Mesenchymal stem cell (in vitro differentiated cells and primary cell): ENCODE measurements around the gene CC2D1B.

ENCODE experiments used
- DNase-seq: peaks from one replicate; pipeline ENCODE4 v3.0.0-alpha.2; 2013
- H2AFZ ChIP-seq: one replicate; pipeline ENCODE4 v1.6.1; 2013; ENCODE audit warnings: low read depth, mild to moderate bottlenecking, control low read depth, inconsistent platforms, low read length, moderate library complexity
- H2AK5ac ChIP-seq: 2 replicates; pipeline ENCODE4 v1.6.1; 2013; ENCODE audit warnings: low read length, moderate library complexity, mild to moderate bottlenecking, inconsistent platforms; ENCODE audit not compliant: severe bottlenecking
- H2BK120ac ChIP-seq: one replicate; pipeline ENCODE4 v1.6.1; 2013; ENCODE audit warnings: low read depth, mild to moderate bottlenecking, inconsistent platforms, low read length, moderate library complexity
- H2BK12ac ChIP-seq, 2 experiments: one replicate each; pipeline ENCODE4 v1.6.1; 2013; ENCODE audit warnings: inconsistent platforms in 2 of 2, low read length in 2 of 2, mild to moderate bottlenecking in 2 of 2, moderate library complexity in 2 of 2, control low read depth in 1 of 2
- H2BK15ac ChIP-seq: one replicate; pipeline ENCODE4 v1.6.1; 2013; ENCODE audit warnings: mild to moderate bottlenecking, low read depth, inconsistent platforms; ENCODE audit not compliant: poor library complexity, severe bottlenecking
- H2BK5ac ChIP-seq: 2 replicates; pipeline ENCODE4 v1.6.1; 2013; ENCODE audit warnings: low read depth, mild to moderate bottlenecking, low read length, control low read depth, inconsistent platforms; ENCODE audit not compliant: poor library complexity, severe bottlenecking
- H3K14ac ChIP-seq, 2 experiments: one replicate each; pipeline ENCODE4 v1.6.1; 2013; ENCODE audit warnings: inconsistent platforms in 2 of 2, low read length in 2 of 2, control low read depth in 1 of 2, mild to moderate bottlenecking in 1 of 2, moderate library complexity in 1 of 2
- H3K18ac ChIP-seq, 2 experiments: one replicate each; pipeline ENCODE4 v1.6.1; 2013; ENCODE audit warnings: inconsistent platforms in 2 of 2, low read length in 2 of 2, control low read depth in 1 of 2, low read depth in 1 of 2, mild to moderate bottlenecking in 1 of 2
- H3K23ac ChIP-seq, 2 experiments: one replicate each; pipeline ENCODE4 v1.6.1; 2013; ENCODE audit warnings: inconsistent platforms in 2 of 2, low read length in 2 of 2, mild to moderate bottlenecking in 2 of 2, moderate library complexity in 2 of 2, control low read depth in 1 of 2
- H3K27ac ChIP-seq: 2 replicates; pipeline ENCODE4 v1.5.1; 2013; ENCODE audit warnings: mild to moderate bottlenecking, moderate library complexity, low read length, control low read depth, inconsistent platforms; ENCODE audit not compliant: poor library complexity, severe bottlenecking
- H3K27me3 ChIP-seq, 2 experiments: 2 replicates each; pipeline versions ENCODE4 v1.6.1 to v1.7.0; 2013; ENCODE audit warnings: low read length in 2 of 2, mild to moderate bottlenecking in 2 of 2, moderate library complexity in 2 of 2, control low read depth in 1 of 2, inconsistent platforms in 1 of 2; ENCODE audit not compliant: control insufficient read depth in 1 of 2, insufficient read depth in 1 of 2
- H3K36me3 ChIP-seq, 2 experiments: 2 replicates each; pipeline versions ENCODE4 v1.6.1 to v1.7.0; 2013; ENCODE audit warnings: low read length in 2 of 2, control low read depth in 1 of 2, inconsistent platforms in 1 of 2, low read depth in 1 of 2, mild to moderate bottlenecking in 1 of 2; ENCODE audit not compliant: insufficient read depth in 2 of 2, control insufficient read depth in 1 of 2
- H3K4ac ChIP-seq, 2 experiments: one replicate each; pipeline ENCODE4 v1.6.1; 2013; ENCODE audit warnings: inconsistent platforms in 2 of 2, low read length in 2 of 2, mild to moderate bottlenecking in 2 of 2, moderate library complexity in 2 of 2, control low read depth in 1 of 2, low read depth in 1 of 2
- H3K4me1 ChIP-seq: 2 replicates; pipeline ENCODE4 v1.6.1; 2013; ENCODE audit warnings: low read depth, low read length, control low read depth; ENCODE audit not compliant: control insufficient read depth, insufficient read depth
- H3K4me2 ChIP-seq: 2 replicates; pipeline ENCODE4 v1.6.1; 2013; ENCODE audit warnings: low read length, mild to moderate bottlenecking, inconsistent platforms; ENCODE audit not compliant: poor library complexity, severe bottlenecking
- H3K4me3 ChIP-seq, 2 experiments: 2 replicates each; pipeline versions ENCODE4 v1.5.1 to v1.7.0; 2013; ENCODE audit warnings: low read length in 2 of 2, mild to moderate bottlenecking in 2 of 2, control low read depth in 1 of 2, low read depth in 1 of 2; ENCODE audit not compliant: insufficient read depth in 1 of 2
- H3K79me1 ChIP-seq: replicated peaks from 2 replicates; pipeline ENCODE4 v1.6.1; 2013; ENCODE audit warnings: mild to moderate bottlenecking, control low read depth, low read length, inconsistent platforms; ENCODE audit not compliant: poor library complexity, severe bottlenecking
- H3K9ac ChIP-seq: 2 replicates; pipeline ENCODE4 v1.7.0; 2013; ENCODE audit warnings: mild to moderate bottlenecking, low read length, moderate library complexity
- H3K9me3 ChIP-seq: 2 replicates; pipeline ENCODE4 v1.7.0; 2013; ENCODE audit warnings: mild to moderate bottlenecking, low read length; ENCODE audit not compliant: control insufficient read depth
- H4K8ac ChIP-seq: one replicate; pipeline ENCODE4 v1.6.1; 2013; ENCODE audit warnings: inconsistent platforms, mild to moderate bottlenecking, low read length, moderate library complexity
- H4K91ac ChIP-seq: one replicate; pipeline ENCODE4 v1.6.1; 2013; ENCODE audit warnings: mild to moderate bottlenecking, low read length, inconsistent platforms
- WGBS: methylation state at CpG from one replicate; pipeline ENCODE4 v1.1.7; 2013; ENCODE audit warnings: mixed read lengths; 5-methylcytosine and 5-hydroxymethylcytosine counted together

Gene CC2D1B

DNA sequence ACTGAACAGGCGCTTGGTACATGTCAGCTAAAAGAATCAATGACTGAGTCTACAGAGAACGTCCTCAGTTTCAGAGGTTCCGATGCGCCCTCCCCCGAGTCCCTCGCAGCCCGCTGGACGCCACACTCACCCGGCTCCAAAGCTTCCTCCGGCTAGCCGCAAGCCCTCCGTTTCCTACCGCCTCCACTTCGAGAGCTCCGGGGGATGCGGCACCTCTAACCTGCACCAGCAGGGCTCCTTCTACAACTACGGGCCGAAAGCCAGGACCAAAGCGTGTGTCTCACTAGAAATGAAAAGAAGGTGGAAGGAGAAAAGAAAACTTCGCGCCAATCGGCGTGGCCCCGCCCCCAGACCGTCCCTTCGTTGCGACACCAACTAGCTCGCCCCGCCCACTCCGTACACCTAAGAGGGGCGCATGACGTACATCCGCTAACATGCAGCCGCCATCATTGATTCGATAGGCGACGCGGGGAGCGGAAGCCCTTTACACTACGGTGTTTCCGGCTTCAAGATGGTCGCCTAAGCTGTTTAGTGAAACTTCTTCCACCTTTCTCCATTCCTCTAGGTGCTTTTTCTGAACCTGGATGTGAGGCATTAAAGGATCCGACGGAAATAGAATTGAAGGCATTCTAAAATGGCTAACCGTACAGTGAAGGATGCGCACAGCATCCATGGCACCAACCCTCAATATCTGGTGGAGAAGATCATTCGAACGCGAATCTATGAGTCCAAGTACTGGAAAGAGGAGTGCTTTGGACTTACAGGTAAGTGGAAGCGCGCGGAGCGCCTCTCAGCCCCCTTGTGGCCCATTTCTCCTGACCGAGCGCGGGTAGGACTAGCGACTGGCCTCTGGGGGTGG is 38.3 kb upstream of the CC2D1B start, which contains the start of the genes ORC1 and PRPF38A:
TSS of gene ORC1 (minus strand) at position 308 of the 859 bp plus-strand sequence. CDS start 2,200 bp downstream, outside the sequence.
TSS of gene PRPF38A (plus strand) at position 487 of the 859 bp plus-strand sequence. CDS start at position 635, 148 bp downstream.
- peak within 1 kb of the TSS in 1 of 2 experiments; percentile 34 for H3K4ac ChIP-seq
- H2BK12ac ChIP-seq, result no peak within 1 kb of the TSS
- no peaks in the 10 kb centered on the region for H3K9me3 ChIP-seq
- H4K91ac ChIP-seq, result peak within 1 kb of the TSS; percentile 73
- H3K27me3 ChIP-seq, result no peaks in the 10 kb centered on the region
- no peak within 1 kb of the TSS for H2BK120ac ChIP-seq
- H3K36me3 ChIP-seq, result peaks cover 11 to 30% of the 10 kb centered on the region in 2 experiments
- H2AFZ ChIP-seq, result peak within 1 kb of the TSS; percentile 66
- H3K23ac ChIP-seq, result peak within 1 kb of the TSS in 1 of 2 experiments; percentile 79
- peak within 1 kb of the TSS; percentile 77 to 92 for H3K4me3 ChIP-seq
- H3K79me1 ChIP-seq, result peaks cover 21% of the 10 kb centered on the region
- H3K4me2 ChIP-seq, result peak within 1 kb of the TSS; percentile 91
- H2BK5ac ChIP-seq, result peak within 1 kb of the TSS; percentile 67
- H3K4me1 ChIP-seq, result peaks cover 2% of the 10 kb centered on the region
- under 1% methylated on average over 46 of the region's 57 CpGs for WGBS
- H3K18ac ChIP-seq, result peak within 1 kb of the TSS; percentile 77 to 79
- peak within 1 kb of the TSS; percentile 96 for H2BK15ac ChIP-seq
- H3K9ac ChIP-seq, result peak within 1 kb of the TSS; percentile 96
- H3K14ac ChIP-seq, result no peak within 1 kb of the TSS
- peak within 1 kb of the TSS; percentile 90 for H4K8ac ChIP-seq
- peak within 1 kb of the TSS; percentile 85 for H3K27ac ChIP-seq
- DNase-seq, result peak; percentile 98
- no peak within 1 kb of the TSS for H2AK5ac ChIP-seq

DNA sequence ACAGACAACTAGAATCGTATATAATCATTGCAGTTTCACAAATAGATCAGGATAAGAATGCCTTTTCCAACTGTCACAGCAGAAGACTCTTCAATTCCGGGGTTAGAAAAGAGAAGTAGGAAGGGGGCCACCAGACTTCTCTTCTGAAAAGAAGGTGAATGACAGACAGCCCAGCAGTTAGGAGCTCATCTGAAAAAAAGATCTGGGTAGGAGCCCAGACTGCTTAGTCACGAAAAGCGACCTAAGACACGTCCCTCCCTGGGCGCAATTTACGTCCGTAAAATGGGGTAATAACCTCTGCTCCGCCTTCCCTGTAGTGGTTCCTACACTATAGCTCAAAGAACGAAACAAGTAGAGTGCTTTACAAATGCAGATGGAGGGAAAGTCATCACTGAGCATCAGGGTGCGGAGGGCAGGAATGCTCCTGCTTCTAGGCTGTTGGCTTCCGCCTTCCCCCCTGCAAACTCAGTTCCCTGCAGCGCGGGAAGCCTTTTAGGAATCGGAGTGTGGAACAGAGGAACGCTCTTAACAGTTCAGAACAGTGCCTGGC is 37.6 kb upstream of the CC2D1B start:
- Histone ChIP-seq H2AFZ (peak overlapping the region; percentile 58), H4K8ac (no peak overlapping the region), H3K27me3 (no peaks in the 10 kb centered on the region), H3K36me3 (peaks cover 8 to 23% of the 10 kb centered on the region in 2 experiments), H3K18ac (no peak overlapping the region), H2BK120ac (no peak overlapping the region), H3K14ac (no peak overlapping the region), H3K23ac (no peak overlapping the region), H3K9ac (peak overlapping the region; percentile 96), H4K91ac (peak overlapping the region; percentile 12), H3K4ac (no peak overlapping the region), H3K9me3 (no peaks in the 10 kb centered on the region), H2BK5ac (no peak overlapping the region), H2BK12ac (no peak overlapping the region), H3K4me1 (peaks cover 2% of the 10 kb centered on the region), H3K4me3 (peak overlapping the region; percentile 66 to 92), H3K27ac (peak overlapping the region; percentile 10), H3K4me2 (peak overlapping the region; percentile 91), H2BK15ac (no peak overlapping the region), H2AK5ac (no peak overlapping the region), H3K79me1 (peaks cover 14% of the 10 kb centered on the region)
- WGBS, result under 1% methylated on average over 14 of the region's 16 CpGs
- peak; percentile 88 for DNase-seq

DNA sequence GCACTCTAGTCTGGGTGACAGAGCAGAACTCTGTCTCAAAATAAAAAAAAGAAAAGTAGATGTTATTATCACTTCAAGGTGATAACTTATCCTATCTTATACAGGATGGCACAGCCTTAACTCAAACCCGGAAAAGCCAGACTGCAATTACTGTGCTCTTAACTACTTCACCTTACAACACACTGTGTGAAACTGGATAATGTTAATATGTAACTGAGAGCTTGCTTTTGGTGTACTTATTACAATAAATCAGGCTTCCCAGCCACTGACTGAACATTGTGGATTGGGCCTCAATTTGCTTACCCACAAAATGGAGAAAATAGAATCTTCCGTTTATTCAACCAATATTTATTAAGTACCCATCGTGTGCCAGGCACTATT is 36.8 kb upstream of the CC2D1B start:
- H3K9me3 ChIP-seq, result no peaks in the 10 kb centered on the region
- H2AFZ ChIP-seq, result no peak overlapping the region
- H3K14ac ChIP-seq, result no peak overlapping the region
- peaks cover 2% of the 10 kb centered on the region for H3K4me1 ChIP-seq
- whole genome bisulfite sequencing, result 100% methylated on average over 1 of the region's 3 CpGs
- H3K4me3 ChIP-seq, result peak overlapping the region in 1 of 2 experiments; percentile 92
- no peak overlapping the region for H2AK5ac ChIP-seq
- H3K27ac ChIP-seq, result no peak overlapping the region
- H3K27me3 ChIP-seq, result no peaks in the 10 kb centered on the region
- H4K8ac ChIP-seq, result no peak overlapping the region
- peak overlapping the region; percentile 96 for H3K9ac ChIP-seq
- no peak overlapping the region for H4K91ac ChIP-seq
- H3K36me3 ChIP-seq, result peaks cover 5 to 17% of the 10 kb centered on the region in 2 experiments
- no peak overlapping the region for H2BK12ac ChIP-seq
- H2BK15ac ChIP-seq, result no peak overlapping the region
- H3K4me2 ChIP-seq, result peak overlapping the region; percentile 16
- no peak overlapping the region for H2BK5ac ChIP-seq
- H3K4ac ChIP-seq, result no peak overlapping the region
- H3K18ac ChIP-seq, result no peak overlapping the region
- H3K23ac ChIP-seq, result no peak overlapping the region
- no peak overlapping the region for H2BK120ac ChIP-seq
- peaks cover 7% of the 10 kb centered on the region for H3K79me1 ChIP-seq
- no peak for DNase-seq

DNA sequence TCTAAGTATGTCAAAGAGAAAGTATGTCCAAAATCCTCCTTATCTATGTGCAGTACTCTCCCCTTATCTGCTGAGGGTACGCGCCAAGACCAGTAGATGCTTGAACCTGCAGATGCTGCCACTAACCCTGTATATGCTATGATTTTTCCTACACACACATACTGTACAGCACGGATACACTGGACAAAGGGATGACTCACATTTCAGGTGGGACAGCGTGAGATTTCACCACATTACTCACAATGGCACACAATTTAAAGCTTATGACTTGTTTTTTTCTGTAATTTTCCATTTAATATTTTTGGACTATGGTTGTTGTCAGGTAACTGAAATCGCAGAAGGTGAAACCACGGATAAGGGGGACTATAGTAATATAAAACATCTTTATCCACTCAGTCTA is 34.1 kb upstream of the CC2D1B start:
- H3K27ac ChIP-seq, result no peak overlapping the region
- 99% methylated on average over 6 of the region's 6 CpGs for WGBS
- H3K79me1 ChIP-seq, result peaks cover 6% of the 10 kb centered on the region
- no peak overlapping the region for H3K14ac ChIP-seq
- no peak overlapping the region for H2BK5ac ChIP-seq
- H3K23ac ChIP-seq, result no peak overlapping the region
- no peaks in the 10 kb centered on the region for H3K27me3 ChIP-seq
- no peak overlapping the region for H3K4me3 ChIP-seq
- DNase-seq, result no peak
- H3K4me2 ChIP-seq, result no peak overlapping the region
- no peak overlapping the region for H4K8ac ChIP-seq
- no peak overlapping the region for H2BK15ac ChIP-seq
- no peak overlapping the region for H2BK120ac ChIP-seq
- no peak overlapping the region for H3K4ac ChIP-seq
- peaks cover 4 to 5% of the 10 kb centered on the region in 2 experiments for H3K36me3 ChIP-seq
- H3K4me1 ChIP-seq, result peaks cover 2% of the 10 kb centered on the region
- no peak overlapping the region for H3K9ac ChIP-seq
- H2BK12ac ChIP-seq, result no peak overlapping the region
- H4K91ac ChIP-seq, result no peak overlapping the region
- no peaks in the 10 kb centered on the region for H3K9me3 ChIP-seq
- H2AFZ ChIP-seq, result no peak overlapping the region
- no peak overlapping the region for H3K18ac ChIP-seq
- H2AK5ac ChIP-seq, result no peak overlapping the region
